ENCODE data around the gene SIX3. TPM values are rescaled to one million over a fixed set of nuclear protein-coding genes. Genes with fewer than 3 reads are reported as not detected.

Gene SIX3
- total RNA-seq, 1 experiment from 2014 or later = 13.2 TPM

- ChIA-PET CTCF (interaction anchor here (0.7 to 3.0 kb wide), 6 partner anchors 14 to 165 kb away, joined by 3 to 14 read pairs (median 3); no protein-coding TSS in a partner anchor), POLR2A (interaction anchor here (0.7 to 1.4 kb wide), 2 partner anchors 9 to 132 kb away, joined by 3 to 5 read pairs; no protein-coding TSS in a partner anchor)
- Mint-ChIP-seq H3K27me3 (ENCODE audit: low read depth) (peaks cover 95% of the 10 kb centered on the region), H3K9me3 (no peaks in the 10 kb centered on the region), H3K27ac (no peak overlapping the region), H3K36me3 (no peaks in the 10 kb centered on the region), H3K4me3 (peak overlapping the region; percentile 77), H3K4me1 (peaks cover 55% of the 10 kb centered on the region)
- ATAC-seq = no peak
- peak; percentile 62 for DNase-seq (ENCODE audit: low spot score)
- TF ChIP-seq KAT7 (CRISPR knock-in tag; IDR thresholded peaks at IDR 0.05; ENCODE audit: borderline replicate concordance) = 0 out of 2 replicates have a peak, but pooled peaks have one; percentile 26
- TF ChIP-seq ESRRA (CRISPR knock-in tag; IDR thresholded peaks at IDR 0.05; ENCODE audit: borderline replicate concordance) = no peak
These were observed 6.3 kb upstream of the SIX3 start for GRCh38 chr2:44934983-44935728.

- peak overlapping the region; percentile 77 for H3K4me3 Mint-ChIP-seq
- H3K9me3 Mint-ChIP-seq = no peaks in the 10 kb centered on the region
- no peaks in the 10 kb centered on the region for H3K36me3 Mint-ChIP-seq
- CTCF ChIA-PET = interaction anchor here (0.5 to 3.0 kb wide), 6 partner anchors 14 to 165 kb away, joined by 3 to 14 read pairs (median 4); no protein-coding TSS in a partner anchor
- TF ChIP-seq GRHL2 (CRISPR knock-in tag; IDR thresholded peaks at IDR 0.05; ENCODE audit: insufficient replicate concordance, severe bottlenecking) = no peak
- 0 out of 2 replicates have a peak, but pooled peaks have one; percentile 21 for TF ChIP-seq FOXK1 (CRISPR knock-in tag; IDR thresholded peaks at IDR 0.05)
- TF ChIP-seq E2F5 (CRISPR knock-in tag; IDR thresholded peaks at IDR 0.05) = no peak
- H3K4me1 Mint-ChIP-seq = peaks cover 53% of the 10 kb centered on the region
- no peak overlapping the region for H3K27ac Mint-ChIP-seq
- no peak for DNase-seq (ENCODE audit: low spot score)
- H3K27me3 Mint-ChIP-seq (ENCODE audit: low read depth) = peaks cover 95% of the 10 kb centered on the region
- POLR2A ChIA-PET = interaction anchor here (1.4 to 2.4 kb wide), 2 partner anchors 8 to 133 kb away, joined by 5 to 6 read pairs; no protein-coding TSS in a partner anchor
- peak; percentile 5 for ATAC-seq
These were observed 5.8 kb upstream of the SIX3 start for GRCh38 chr2:44935729-44936098.

DNA sequence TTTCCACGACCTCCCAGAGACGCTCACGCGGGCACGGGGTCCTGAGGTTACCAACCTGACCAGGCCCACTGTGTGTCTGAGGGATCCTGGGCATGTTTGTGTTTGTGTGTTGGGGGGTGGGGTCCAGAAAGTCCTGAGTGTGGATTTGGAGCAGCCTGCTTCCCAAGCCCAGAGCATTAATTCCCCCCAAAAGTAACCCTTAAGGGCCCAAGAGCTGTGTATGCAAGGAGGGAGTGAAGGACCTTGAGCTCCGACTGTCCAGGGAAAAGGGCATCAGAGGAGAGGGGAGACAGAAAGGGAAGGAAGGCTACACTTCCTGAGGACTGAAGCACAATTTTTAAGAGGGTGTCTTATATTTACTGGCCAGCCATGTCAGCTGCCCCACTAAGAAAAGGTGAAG, 5.2 kb upstream of the SIX3 start:
- ATAC-seq (no peak), DNase-seq (ENCODE audit: low spot score) (no peak)
- H3K27ac Mint-ChIP-seq = no peak overlapping the region
- H3K27me3 Mint-ChIP-seq (ENCODE audit: low read depth) = peaks cover 95% of the 10 kb centered on the region
- no peaks in the 10 kb centered on the region for H3K36me3 Mint-ChIP-seq
- H3K4me1 Mint-ChIP-seq = peaks cover 53% of the 10 kb centered on the region
- ChIA-PET CTCF (interaction anchor here (0.5 to 3.0 kb wide), 7 partner anchors 9 to 166 kb away, joined by 3 to 15 read pairs (median 4); no protein-coding TSS in a partner anchor), POLR2A (interaction anchor here (1.4 to 2.4 kb wide), 2 partner anchors 7 to 133 kb away, joined by 5 to 6 read pairs; no protein-coding TSS in a partner anchor)
- no peaks in the 10 kb centered on the region for H3K9me3 Mint-ChIP-seq
- peak overlapping the region; percentile 77 for H3K4me3 Mint-ChIP-seq
- TF ChIP-seq NFE2L1 (CRISPR knock-in tag; IDR thresholded peaks at IDR 0.05) (no peak), MXD4 (CRISPR knock-in tag; IDR thresholded peaks at IDR 0.05; ENCODE audit: borderline replicate concordance) (no peak), TCF7 (CRISPR knock-in tag; IDR thresholded peaks at IDR 0.05; ENCODE audit: low read depth) (no peak), SMAD4 (CRISPR knock-in tag; IDR thresholded peaks at IDR 0.05) (no peak), ETV6 (CRISPR knock-in tag; IDR thresholded peaks at IDR 0.05) (no peak), ZNF121 (CRISPR knock-in tag; IDR thresholded peaks at IDR 0.05) (no peak), ZNF396 (CRISPR knock-in tag; IDR thresholded peaks at IDR 0.05; ENCODE audit: borderline replicate concordance) (no peak), ZNF512 (CRISPR knock-in tag; IDR thresholded peaks at IDR 0.05; ENCODE audit: borderline replicate concordance) (no peak), ATF2 (CRISPR knock-in tag; IDR thresholded peaks at IDR 0.05; ENCODE audit: borderline replicate concordance, low read depth) (no peak), ATF1 (CRISPR knock-in tag; IDR thresholded peaks at IDR 0.05) (no peak), AR (CRISPR knock-in tag; IDR thresholded peaks at IDR 0.05) (no peak), ZNF423 (CRISPR knock-in tag; IDR thresholded peaks at IDR 0.05) (no peak), ESRRA (CRISPR knock-in tag; IDR thresholded peaks at IDR 0.05; ENCODE audit: borderline replicate concordance) (no peak)
- TF ChIP-seq, protein P1, sequence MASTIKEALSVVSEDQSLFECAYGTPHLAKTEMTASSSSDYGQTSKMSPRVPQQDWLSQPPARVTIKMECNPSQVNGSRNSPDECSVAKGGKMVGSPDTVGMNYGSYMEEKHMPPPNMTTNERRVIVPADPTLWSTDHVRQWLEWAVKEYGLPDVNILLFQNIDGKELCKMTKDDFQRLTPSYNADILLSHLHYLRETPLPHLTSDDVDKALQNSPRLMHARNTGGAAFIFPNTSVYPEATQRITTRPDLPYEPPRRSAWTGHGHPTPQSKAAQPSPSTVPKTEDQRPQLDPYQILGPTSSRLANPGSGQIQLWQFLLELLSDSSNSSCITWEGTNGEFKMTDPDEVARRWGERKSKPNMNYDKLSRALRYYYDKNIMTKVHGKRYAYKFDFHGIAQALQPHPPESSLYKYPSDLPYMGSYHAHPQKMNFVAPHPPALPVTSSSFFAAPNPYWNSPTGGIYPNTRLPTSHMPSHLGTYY (CRISPR knock-in tag; IDR thresholded peaks at IDR 0.05) = no peak
- TF ChIP-seq, protein P2, sequence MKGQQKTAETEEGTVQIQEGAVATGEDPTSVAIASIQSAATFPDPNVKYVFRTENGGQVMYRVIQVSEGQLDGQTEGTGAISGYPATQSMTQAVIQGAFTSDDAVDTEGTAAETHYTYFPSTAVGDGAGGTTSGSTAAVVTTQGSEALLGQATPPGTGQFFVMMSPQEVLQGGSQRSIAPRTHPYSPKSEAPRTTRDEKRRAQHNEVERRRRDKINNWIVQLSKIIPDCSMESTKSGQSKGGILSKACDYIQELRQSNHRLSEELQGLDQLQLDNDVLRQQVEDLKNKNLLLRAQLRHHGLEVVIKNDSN (CRISPR knock-in tag; IDR thresholded peaks at IDR 0.05) = no peak
